ENCODE measurements around the gene FGFR4. TPM values are rescaled to one million over a fixed set of nuclear protein-coding genes. Genes with fewer than 3 reads are reported as not detected.

FGFR4 gene
- total and polyA plus RNA-seq, 3 donors from 2014 or later = 7.8 to 10.3 (median 9.7) TPM

DNA sequence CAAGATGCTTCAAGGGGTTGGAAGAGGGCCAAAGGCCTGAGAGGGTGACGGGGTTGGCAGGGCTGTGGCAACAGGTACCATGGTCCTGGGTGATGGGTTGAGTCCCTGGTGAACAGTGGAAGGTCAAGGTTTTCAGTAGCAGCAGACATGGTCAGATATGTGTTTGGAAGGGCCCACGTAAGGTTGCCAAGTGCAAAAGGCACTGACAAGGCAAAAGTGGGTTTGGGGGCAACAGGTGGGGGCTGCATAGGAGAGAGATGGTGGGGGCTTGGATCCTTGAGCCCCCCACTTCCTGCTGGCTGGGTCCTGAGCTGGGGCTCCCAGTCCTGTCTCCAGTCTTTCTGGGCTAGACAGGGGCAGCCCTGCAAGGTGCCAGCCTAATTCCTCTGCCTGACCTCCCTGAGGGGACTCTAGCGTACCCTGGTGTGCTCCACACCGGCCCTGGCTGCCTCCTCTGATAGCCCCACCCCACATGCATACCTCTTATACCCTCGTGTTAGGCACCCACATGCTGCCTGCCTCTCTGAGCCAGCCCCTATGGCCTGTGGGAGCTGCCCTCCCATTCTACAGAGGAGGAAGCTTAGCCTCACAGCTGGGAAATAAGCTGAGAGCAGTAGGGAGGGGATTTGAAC, 26.0 kb downstream of the FGFR4 start:
- Histone ChIP-seq H3K4me1 (peaks cover 20% of the 10 kb centered on the region), H3K36me3 (ENCODE audit: low read depth, missing control alignments) (no peaks in the 10 kb centered on the region), H3K27me3 (no peaks in the 10 kb centered on the region), H3K9me3 (no peaks in the 10 kb centered on the region), H3K27ac (no peak overlapping the region), H3K4me3 (no peak overlapping the region)
- 64 to 81% methylated on average over 2 to 5 of the region's 5 CpGs for WGBS, 2 donors
- intact Hi-C loops (cut with DNase I; ENCODE audit: low total_unique reads) = loop anchor here (10.0 kb wide), 1 partner anchor 192 kb away; the partner anchor contains the start of genes PRELID1 and RAB24
- no peak for TF ChIP-seq CTCF (IDR thresholded peaks at IDR 0.05)
- DNase-seq = no peak

GRCh38 chr5:177113566-177114424, 27.1 kb downstream of the FGFR4 start:
- H3K4me1 ChIP-seq = peaks cover 20% of the 10 kb centered on the region
- TF ChIP-seq POLR2A (IDR thresholded peaks at IDR 0.05) (no peak), CTCF (IDR thresholded peaks at IDR 0.05) (peak; percentile 80 to 97 (median 97))
- WGBS, 2 donors = 20 to 21% methylated on average over 14 of the region's 14 CpGs
- H3K36me3 ChIP-seq (ENCODE audit: low read depth, missing control alignments) = no peaks in the 10 kb centered on the region
- intact Hi-C loops (cut with DNase I; ENCODE audit: low total_unique reads) = loop anchor here (10.0 kb wide), 1 partner anchor 191 kb away; the partner anchor contains the start of genes PRELID1 and RAB24
- H3K27me3 ChIP-seq = no peaks in the 10 kb centered on the region
- peak; percentile 86 for DNase-seq
- H3K4me3 ChIP-seq = no peak overlapping the region
- H3K9me3 ChIP-seq = no peaks in the 10 kb centered on the region
- H3K27ac ChIP-seq = no peak overlapping the region

- intact Hi-C loops (cut with DNase I; ENCODE audit: low total_unique reads) = loop anchor here (10.0 kb wide), 1 partner anchor 188 kb away; the partner anchor contains the start of genes PRELID1 and RAB24
- TF ChIP-seq CTCF (IDR thresholded peaks at IDR 0.05) (no peak), POLR2A (IDR thresholded peaks at IDR 0.05) (no peak)
- peaks cover 14% of the 10 kb centered on the region for H3K4me1 ChIP-seq
- 16 to 17% methylated on average over 20 to 49 of the region's 49 CpGs for WGBS, 2 donors
- H3K27ac ChIP-seq = peak overlapping the region; percentile 44 to 66
- no peaks in the 10 kb centered on the region for H3K9me3 ChIP-seq
- peak; percentile 93 for DNase-seq
- peak overlapping the region; percentile 40 to 54 for H3K4me3 ChIP-seq
- no peaks in the 10 kb centered on the region for H3K36me3 ChIP-seq (ENCODE audit: low read depth, missing control alignments)
- H3K27me3 ChIP-seq = no peaks in the 10 kb centered on the region
These were observed 30.1 kb downstream of the FGFR4 start for GRCh38 chr5:177116631-177117373.

- H3K4me1 ChIP-seq = peaks cover 14% of the 10 kb centered on the region
- no peaks in the 10 kb centered on the region for H3K36me3 ChIP-seq (ENCODE audit: low read depth, missing control alignments)
- H3K4me3 ChIP-seq = peak overlapping the region; percentile 40 to 54
- H3K27ac ChIP-seq = peak overlapping the region; percentile 44 to 66
- TF ChIP-seq POLR2A (IDR thresholded peaks at IDR 0.05) (no peak), CTCF (IDR thresholded peaks at IDR 0.05) (no peak)
- intact Hi-C loops (cut with DNase I; ENCODE audit: low total_unique reads) = loop anchor here (10.0 kb wide), 1 partner anchor 187 kb away; the partner anchor contains the start of genes PRELID1 and RAB24
- DNase-seq = no peak
- 68 to 84% methylated on average over 27 to 30 of the region's 30 CpGs for WGBS, 2 donors
- no peaks in the 10 kb centered on the region for H3K9me3 ChIP-seq
- no peaks in the 10 kb centered on the region for H3K27me3 ChIP-seq
These were observed 30.8 kb downstream of the FGFR4 start for GRCh38 chr5:177117441-177118045.

All from testis (tissue), 3 donors.